ENCODE results near the gene ANKRD62.
"Not testable (repeated sequence)": the region's sequence is repeated elsewhere in the genome, so short reads cannot be mapped to it uniquely, and the experiment has no call there.

Gene ANKRD62

DNA sequence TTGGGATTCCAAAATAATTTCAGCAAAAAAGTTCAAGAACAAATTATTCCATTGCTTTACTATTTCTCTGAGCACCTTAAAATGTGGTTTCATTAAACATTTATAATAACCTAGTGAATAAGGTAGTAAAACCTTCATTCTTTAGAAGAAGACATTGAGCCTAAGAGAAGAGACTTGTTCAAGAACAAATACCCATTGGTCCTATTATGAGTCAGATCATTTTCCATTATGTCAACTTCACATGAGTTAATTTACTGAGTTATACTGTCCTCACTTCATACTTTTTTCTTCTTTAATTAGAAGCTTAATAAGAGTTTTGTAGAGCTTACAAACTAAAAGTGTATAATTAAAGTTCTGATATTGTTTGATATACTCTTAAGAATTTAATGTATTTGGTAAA lies 5.5 kb downstream of the ANKRD62 start:
- no peak for DNase-seq

DNA sequence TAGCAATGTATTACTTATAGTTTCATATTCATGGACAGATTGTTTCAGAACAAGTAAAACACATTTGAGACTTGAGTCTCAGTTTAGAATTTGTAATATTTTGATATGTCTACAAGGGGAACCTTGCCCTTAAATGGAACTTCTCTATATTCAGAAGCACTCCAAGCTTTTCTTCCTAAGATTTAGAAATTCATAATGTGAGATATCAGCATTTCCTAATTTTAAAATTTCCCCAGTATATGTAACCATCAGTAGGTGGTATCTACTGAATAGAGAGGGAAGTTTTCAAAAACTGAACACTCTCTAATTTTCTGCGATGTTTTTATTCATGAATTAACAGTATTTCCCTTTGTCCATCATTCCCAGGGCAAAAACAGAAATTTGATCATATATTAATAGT lies 7.6 kb downstream of the ANKRD62 start:
- no peak for DNase-seq

DNA sequence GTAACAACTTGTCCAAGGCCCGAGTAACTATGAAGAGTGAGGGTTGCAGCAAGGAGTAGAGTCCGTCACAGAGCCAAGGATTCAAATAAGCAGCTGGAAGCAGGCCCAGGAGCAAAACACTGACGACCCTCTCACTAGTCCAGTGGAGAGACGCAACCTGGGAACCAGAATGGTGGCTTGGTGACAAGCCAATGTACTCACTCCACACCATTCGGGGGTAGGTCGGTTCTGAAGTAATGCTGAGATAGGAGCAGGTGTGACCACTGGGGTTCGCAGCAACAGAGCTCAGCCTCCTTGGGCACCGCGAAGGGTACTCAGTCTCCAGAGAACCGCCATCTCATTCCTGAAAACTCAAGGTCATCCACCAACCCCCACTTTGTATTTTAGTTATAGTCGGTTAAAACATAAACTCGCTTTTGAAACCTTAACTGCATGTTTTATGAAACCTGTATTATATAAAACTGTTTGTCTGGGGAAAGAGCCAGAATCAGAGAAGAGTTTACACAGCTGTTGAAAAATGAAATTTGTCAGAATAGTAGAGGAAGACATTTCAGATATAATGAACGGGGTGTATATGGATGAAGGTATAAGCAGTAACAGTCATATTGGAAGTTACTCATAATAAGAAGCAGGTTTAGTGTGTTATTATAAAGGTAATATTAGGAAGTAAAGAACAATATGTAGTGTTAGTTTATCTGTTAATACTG lies 8.6 kb downstream of the ANKRD62 start:
- no peak for DNase-seq

DNA sequence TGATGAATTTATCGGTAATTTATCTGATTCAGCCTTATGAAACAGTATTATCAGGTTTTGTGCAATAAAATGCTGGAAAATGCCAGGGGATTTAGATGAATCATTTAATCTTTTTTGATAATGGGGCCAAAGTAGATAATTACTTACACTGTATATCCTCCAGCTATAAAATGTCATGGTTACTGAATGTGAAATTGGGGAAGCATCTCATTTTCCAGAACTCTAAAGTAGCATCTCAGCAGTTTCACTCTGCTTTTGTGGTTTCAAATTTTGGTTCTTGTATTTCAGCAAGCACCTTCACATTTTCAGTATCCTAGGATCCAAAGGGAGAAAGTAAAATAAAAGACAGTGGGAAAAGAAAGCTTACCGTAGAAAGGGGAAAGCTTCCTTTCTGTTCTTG lies 12.8 kb downstream of the ANKRD62 start:
- DNase-seq: no peak

DNA sequence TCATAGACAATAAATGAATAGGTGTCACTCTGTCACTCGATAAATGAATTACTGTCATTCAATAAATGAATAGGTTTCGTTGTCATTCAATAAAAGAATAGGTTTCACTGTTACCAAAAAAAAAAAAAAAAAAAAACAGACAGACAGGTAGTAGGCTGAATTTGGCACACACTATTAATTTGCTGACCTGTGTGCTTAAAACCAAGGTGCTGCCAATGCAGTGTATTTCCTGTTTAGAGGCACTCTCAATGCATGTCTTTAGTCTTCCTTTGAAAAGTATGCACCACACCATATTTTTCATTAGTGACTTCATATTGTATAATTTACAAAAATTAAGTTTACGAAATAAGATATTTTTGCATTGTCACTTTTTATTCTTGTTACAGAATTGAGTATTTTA lies 16.2 kb downstream of the ANKRD62 start:
- no peak for DNase-seq

DNA sequence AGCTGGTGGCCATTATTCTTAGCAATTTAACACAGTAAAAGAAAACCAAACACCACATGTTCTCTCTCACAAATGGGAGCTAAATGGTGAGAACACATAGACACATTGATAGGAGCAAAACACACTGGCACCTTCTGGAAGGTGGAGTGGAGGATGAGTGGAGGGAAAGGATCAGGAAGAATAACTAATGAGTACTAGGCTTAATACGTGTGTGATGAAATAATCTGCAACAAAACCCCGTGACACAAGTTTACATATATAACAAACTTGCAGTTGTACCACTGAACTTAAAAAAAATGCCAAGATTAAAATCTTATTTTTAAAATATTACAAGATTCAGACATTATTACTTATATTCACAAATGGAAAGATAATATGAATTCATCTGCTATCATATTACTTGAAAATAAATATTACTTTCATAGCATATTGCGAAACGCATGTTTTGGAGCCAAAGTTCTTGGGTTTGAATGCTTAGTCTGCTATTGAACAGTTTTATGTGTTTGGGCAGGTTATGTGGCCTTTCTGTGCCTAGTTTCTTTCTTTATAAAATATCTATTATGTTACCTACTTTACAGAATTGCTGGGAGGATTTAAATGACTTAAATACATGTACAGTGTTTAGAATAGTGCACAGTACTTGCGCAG lies 20.5 kb downstream of the ANKRD62 start:
- no peak for DNase-seq

DNA sequence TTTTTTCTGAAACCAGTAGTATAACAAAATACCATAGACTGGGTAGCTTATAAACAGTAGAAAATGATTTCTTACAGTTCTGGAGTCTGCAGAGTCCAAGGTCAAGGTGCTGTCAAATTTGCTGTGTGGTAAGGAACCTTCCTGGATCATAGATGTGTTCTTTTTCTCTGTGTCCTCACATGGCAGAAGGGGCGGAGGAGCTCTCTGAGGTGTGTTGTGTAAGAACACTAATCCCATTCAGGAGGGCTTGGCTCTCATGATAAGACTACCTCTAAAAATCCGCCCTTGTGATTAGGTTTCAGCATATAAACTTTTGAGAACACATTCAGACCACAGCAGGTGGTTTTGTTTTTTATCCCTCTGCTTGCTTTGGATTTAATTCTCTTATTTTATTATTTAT lies 25.7 kb downstream of the ANKRD62 start:
- no peak for DNase-seq

DNA sequence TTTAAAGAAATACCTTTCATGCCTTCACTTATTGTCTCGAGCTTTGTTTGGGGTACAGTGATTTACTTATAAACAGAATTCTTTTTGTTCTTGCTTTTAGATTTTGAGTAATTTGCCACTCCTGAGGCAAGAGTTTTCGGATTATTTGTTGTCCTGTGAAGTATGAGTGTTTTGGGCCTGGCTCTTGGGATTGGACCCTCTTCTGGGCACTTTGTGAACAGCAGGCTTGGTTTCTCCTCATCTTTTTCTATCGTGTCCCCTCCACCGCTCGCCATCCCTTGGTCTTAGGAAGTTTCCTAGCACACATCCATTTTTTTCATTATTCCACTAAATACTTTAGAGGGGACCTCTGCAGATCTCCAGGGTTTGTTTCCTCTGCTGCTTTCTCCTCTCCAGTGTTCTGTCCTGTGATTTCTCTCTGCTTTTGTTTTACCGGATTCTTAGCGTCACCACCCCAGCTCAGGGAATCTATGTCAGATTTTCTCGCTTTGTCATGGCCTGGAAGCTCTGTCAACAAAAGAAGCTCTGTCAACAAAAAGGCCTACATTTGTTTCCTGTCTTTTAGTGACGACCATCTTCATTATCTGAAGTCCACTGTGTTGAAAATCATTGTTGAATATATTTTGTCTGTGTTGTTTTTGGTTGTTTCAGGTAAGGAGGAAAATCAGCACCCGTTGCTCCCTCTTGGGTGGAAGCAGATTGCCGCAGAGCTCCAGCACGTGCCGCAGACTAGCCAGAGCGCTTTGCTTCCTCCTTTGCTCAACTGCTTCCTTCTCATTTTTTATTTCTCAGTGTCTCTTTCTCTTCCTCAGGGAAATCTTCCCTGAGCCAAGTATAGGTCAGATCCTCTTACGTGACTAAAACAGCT lies 27.8 kb downstream of the ANKRD62 start:
- no peak for DNase-seq

DNA sequence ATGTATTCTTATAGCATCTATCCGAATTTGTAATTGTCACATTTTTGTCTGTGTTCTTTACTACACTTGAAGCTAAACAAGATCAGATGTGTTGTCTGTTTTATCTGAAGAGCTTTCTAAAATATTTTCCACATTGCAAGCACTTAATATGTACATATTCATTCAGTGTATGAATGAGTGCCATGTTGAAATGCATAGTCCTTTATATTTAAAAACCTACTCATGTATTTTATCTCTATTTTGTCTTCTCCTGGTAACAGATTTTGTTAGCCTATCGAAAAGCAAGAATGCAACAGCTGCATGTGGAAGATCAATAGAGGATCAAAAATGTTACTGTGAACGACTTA lies 28.4 kb downstream of the ANKRD62 start:
- not testable (repeated sequence) for DNase-seq

DNA sequence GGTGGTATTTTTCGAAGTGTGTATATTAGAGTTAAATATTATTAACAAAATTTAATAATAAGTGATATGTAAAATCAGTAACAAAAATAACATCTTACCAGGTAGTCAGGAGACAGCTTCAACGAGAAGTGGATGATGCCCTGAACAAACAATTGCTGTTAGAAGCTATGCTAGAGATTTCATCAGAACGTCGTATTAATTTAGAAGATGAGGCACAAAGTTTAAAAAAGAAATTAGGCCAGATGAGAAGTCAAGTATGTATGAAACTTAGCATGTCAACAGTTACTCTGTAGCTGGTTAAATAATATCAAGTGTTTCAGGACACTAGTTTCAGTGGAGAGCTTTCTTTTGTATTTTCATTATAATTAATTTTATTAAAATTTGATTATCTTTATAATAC lies 34.0 kb downstream of the ANKRD62 start:
- DNase-seq: not testable (repeated sequence)

DNA sequence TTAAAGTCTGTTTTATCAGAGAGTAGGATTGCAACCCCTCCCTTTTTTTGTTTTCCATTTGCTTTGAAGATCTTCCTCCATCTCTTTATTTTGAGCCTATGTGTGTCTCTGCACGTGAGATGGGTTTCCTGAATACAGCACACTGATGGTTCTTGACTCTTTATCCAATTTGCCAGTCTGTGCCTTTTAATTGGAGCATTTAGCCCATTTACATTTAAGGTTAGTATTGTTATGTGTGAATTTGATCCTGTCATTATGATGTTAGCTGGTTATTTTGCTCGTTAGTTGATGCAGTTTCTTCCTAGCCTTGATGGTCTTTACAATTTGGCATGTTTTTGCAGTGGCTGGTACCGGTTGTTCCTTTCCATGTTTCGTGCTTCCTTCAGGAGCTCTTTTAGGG lies 45.2 kb downstream of the ANKRD62 start:
- DNase-seq: not testable (repeated sequence)

DNA sequence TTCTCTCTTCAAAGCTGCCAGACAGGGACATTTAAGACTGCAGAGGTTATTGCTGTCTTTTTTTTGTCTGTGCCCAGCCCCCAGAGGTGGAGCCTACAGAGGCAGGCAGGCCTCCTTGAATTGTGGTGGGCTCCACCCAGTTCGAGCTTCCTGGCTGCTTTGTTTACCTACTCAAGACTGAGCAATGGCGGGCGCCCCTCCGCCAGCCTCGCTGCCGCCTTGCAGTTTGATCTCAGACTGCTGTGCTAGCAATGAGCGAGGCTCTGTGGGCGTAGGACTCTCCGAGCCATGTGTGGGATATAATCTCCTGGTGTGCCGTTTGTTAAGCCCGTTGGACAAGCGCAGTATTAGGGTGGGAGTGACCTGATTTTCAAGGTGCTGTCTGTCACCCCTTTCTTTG lies 47.2 kb downstream of the ANKRD62 start:
- DNase-seq: not testable (repeated sequence)

DNA sequence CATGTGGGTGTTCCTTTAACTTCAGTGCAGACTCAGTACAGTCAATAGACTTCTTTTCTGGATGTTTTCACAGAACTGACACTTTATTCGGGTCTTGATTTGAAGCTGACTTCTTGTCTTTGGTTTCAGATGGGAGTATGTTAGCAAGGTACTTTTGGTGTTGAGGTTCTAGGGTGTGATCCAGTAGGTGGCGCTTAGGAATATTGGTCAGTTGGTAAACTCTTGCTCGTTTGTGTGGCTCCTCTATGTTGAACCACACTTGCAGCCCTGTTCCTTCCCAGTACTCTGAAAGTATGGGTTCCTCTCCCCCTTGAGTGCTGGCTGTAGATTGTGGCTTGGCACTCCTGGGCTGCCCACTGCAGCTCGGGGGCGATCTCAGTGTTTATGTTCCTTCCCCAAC lies 48.1 kb downstream of the ANKRD62 start:
- not testable (repeated sequence) for DNase-seq

DNA sequence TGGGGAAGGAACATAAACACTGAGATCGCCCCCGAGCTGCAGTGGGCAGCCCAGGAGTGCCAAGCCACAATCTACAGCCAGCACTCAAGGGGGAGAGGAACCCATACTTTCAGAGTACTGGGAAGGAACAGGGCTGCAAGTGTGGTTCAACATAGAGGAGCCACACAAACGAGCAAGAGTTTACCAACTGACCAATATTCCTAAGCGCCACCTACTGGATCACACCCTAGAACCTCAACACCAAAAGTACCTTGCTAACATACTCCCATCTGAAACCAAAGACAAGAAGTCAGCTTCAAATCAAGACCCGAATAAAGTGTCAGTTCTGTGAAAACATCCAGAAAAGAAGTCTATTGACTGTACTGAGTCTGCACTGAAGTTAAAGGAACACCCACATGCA lies 55.8 kb downstream of the ANKRD62 start:
- DNase-seq: not testable (repeated sequence)

DNA sequence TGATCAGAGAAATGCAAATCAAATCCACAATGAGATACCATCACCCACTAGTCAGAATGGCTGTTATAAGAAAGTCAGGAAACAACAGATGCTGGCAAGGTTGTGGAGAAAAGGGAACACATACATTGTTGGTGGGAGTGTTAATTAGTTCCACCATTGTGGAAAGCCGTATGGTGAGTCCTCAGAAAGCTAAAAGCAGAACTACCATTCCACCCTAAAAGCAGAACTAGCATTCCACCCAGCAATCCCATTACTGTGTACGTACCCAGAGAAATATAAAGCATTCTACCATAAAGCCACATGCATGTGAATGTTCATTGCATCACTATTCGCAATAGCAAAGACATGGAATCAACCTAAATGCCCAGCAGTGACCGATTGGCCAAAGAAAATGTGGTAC lies 60.7 kb downstream of the ANKRD62 start:
- no peak for DNase-seq

DNA sequence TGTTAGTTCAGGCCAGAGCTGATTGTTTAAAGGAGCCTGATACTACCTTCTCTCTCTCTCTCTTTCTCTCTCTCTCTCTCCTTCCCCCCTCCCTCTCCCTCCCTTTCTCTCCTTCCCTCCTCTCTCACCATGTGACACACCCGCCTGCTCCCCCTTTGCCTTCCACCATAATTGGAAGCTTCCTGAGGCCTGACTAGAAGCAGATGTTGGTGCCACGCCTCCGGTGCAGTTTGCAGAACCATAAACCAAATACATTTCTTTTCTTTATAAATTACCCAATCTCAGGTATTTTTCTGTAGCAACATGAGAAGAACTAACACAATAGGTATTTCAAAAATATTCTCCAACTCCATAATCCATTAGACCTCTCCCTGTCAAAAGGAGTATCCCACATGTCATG lies 62.4 kb downstream of the ANKRD62 start:
- no peak for DNase-seq

DNA sequence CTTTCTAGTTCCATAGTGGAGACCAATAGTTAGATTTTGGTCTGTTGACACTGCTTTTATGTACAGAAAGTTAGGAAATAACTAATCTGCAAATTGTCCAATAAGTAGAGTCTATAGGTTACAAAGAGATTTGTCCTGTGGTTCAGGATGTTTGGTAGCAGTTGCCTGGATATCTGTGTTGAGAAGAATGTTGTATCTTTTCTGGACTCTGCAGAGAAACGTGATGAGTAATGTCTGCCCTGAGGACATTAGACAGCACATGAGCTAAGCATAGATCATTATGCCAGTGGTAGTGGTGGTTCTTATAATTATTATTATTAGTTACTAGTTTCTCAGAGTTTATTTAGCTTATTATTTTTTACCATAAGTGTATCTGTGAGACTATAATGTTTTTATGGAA lies 65.8 kb downstream of the ANKRD62 start:
- DNase-seq: peak in 1 of 3 experiments; percentile 16

DNA sequence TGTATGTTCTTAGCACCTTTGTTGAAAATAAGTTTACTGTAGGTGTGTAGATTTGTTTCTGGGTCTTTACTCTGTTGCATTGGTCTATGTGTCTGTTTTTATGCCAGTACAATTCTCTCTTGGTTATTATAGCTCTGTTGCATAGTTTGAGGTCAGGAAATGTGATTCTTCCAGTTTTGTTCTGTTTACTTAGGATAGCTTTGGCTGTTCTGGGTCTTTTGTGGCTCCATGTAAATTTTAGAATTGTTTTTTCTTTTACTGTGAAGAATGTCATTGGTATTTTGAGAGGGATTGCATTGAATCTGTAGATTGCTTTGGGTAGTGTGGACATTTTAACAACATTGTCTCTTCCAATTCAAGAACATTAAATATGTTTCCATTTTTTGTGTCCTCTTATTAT lies 69.1 kb downstream of the ANKRD62 start:
- DNase-seq: no peak

DNA sequence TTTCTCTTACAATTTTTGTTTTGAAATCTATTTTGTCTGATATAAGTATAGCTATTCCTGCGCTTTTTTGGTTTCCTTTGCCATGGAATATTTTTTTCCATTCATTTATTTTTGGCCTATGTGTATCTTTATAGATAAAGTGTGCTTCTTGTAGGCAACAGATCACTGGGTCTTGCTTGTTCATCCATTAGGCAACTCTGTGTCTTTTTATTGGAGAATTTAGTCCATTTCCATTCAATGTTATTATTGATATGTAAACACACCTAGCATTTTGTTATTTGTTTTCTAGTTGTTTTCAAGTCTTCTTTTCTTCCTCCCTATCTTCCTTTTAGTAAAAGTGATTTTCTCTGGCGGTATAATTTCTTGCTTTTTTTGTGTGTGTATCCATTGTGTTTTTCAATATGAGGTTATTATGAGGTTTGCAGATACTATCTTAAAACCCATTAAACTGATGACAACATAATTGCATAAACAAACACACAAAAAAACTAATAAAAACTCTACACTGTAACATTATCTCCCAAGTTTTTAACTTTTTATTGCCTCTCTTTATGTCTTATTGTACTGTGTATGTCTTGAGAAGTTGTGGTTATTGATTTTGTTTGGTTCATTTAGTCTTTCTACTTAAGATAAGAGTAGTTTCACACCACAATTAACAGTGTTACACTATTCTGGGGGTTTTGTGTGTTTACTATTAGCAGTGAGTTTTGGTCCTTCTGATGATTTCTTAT lies 71.6 kb downstream of the ANKRD62 start:
- DNase-seq: no peak
